GM19468 (cell line): ENCODE measurements around the gene CMTM3.
A peak's percentile ranks its signal among the peaks of the same experiment; 100 is the strongest.
"Not testable (repeated sequence)": the region's sequence is repeated elsewhere in the genome, so short reads cannot be mapped to it uniquely, and the experiment has no call there.

Source experiments
- ATAC-seq: cut with Tn5 transposase; IDR thresholded peaks from one replicate; pipeline ENCODE4 v1.9.1; 2021; ENCODE audit warnings: mild to moderate bottlenecking, moderate library complexity, moderate number of reproducible peaks; ENCODE audit not compliant: unreplicated experiment; ENCODE audit errors: extremely low read depth

The CMTM3 gene

GRCh38 chr16:66604376-66605176 lies at the start of gene CMTM3:
Gene CMTM3 (plus strand): TSS chr16:66604704. CDS start chr16:66604806, 102 bp downstream.
- ATAC-seq: peak; percentile 51

GRCh38 chr16:66560107-66560506 lies 44.4 kb upstream of the CMTM3 start:
- ATAC-seq: no peak

GRCh38 chr16:66561381-66562080 lies 43.0 kb upstream of the CMTM3 start:
- no peak for ATAC-seq

GRCh38 chr16:66562409-66562808 lies 42.1 kb upstream of the CMTM3 start:
- ATAC-seq: no peak

- ATAC-seq: no peak
These were observed 41.5 kb upstream of the CMTM3 start for GRCh38 chr16:66562986-66563385.

- no peak for ATAC-seq
These were observed 40.8 kb upstream of the CMTM3 start for GRCh38 chr16:66563574-66564334.

GRCh38 chr16:66566051-66566901 lies 38.2 kb upstream of the CMTM3 start, which contains the start of gene CMTM1:
Gene CMTM1 (plus strand): TSS chr16:66566439. CDS start chr16:66566514, 75 bp downstream.
- ATAC-seq: no peak

GRCh38 chr16:66567270-66567669 lies 37.2 kb upstream of the CMTM3 start:
- not testable (repeated sequence) for ATAC-seq

GRCh38 chr16:66568355-66568754 lies 36.1 kb upstream of the CMTM3 start:
- ATAC-seq: no peak

- ATAC-seq: no peak
These were observed 35.4 kb upstream of the CMTM3 start for GRCh38 chr16:66569131-66569530.

GRCh38 chr16:66569827-66570405 lies 34.6 kb upstream of the CMTM3 start:
- ATAC-seq: no peak

GRCh38 chr16:66572356-66572755 lies 32.1 kb upstream of the CMTM3 start:
- no peak for ATAC-seq

- no peak for ATAC-seq
These were observed 30.4 kb upstream of the CMTM3 start for GRCh38 chr16:66574081-66574480.

- no peak for ATAC-seq
These were observed 30.0 kb upstream of the CMTM3 start for GRCh38 chr16:66574531-66574930.

- no peak for ATAC-seq
These were observed 29.4 kb upstream of the CMTM3 start for GRCh38 chr16:66575060-66575459.

GRCh38 chr16:66576296-66576695 lies 28.2 kb upstream of the CMTM3 start:
- ATAC-seq: no peak

GRCh38 chr16:66578651-66579531 lies 25.6 kb upstream of the CMTM3 start, which contains the start of gene CMTM2:
Gene CMTM2 (plus strand): TSS chr16:66579463. CDS start chr16:66579608, 145 bp downstream.
- ATAC-seq: no peak

- ATAC-seq: no peak
These were observed 23.8 kb upstream of the CMTM3 start for GRCh38 chr16:66580605-66581209.
